CD4-positive, alpha-beta T cell (primary cell): Measurements from ENCODE around the gene PKNOX1. TPM values are rescaled to one million over a fixed set of nuclear protein-coding genes. Genes with fewer than 3 reads are reported as not detected.
"Not testable (repeated sequence)": the region's sequence is repeated elsewhere in the genome, so short reads cannot be mapped to it uniquely, and the experiment has no call there.

Source experiments
- ATAC-seq: fragments of 200-7000 bp; cut with Tn5 transposase; one replicate; pipeline ENCODE4 v1.10.0; 2022; ENCODE audit warnings: mild to moderate bottlenecking; ENCODE audit not compliant: poor library complexity
- CTCF ChIA-PET: fragments of 350-600 bp; sonication (Branson Sonifier 250); formaldehyde crosslinking; loops from one replicate; lab custom pipeline; 2021; ENCODE audit warnings: antibody characterized with exemption, inconsistent platforms; lab: Charles Lee
- POLR2A ChIA-PET: fragments of 350-600 bp; sonication (Branson Sonifier 250); formaldehyde crosslinking; loops from one replicate; lab custom pipeline; 2021; ENCODE audit warnings: antibody characterized with exemption, inconsistent platforms; lab: Charles Lee
- DNase-seq, 14 experiments: peaks; one replicate each; pipeline ENCODE4 v3.0.0-alpha.2; 2013 to 2020; ENCODE audit warnings: mixed read lengths in 2 of 14
- H3K27ac ChIP-seq, 2 donors: one replicate each; pipeline versions ENCODE4 v1.5.1 to v1.7.0; 2013; ENCODE audit warnings: low read length in 2 of 2, low read depth in 1 of 2, mild to moderate bottlenecking in 1 of 2
- H3K27me3 ChIP-seq, 2 experiments: 1 replicate in 1 of 2; 2 replicates in 1 of 2; pipeline versions ENCODE4 v1.6.1 to v1.7.0; 2013; ENCODE audit warnings: low read length in 2 of 2, control low read depth in 1 of 2, mild to moderate bottlenecking in 1 of 2, moderate library complexity in 1 of 2; ENCODE audit not compliant: insufficient read depth in 2 of 2, control insufficient read depth in 1 of 2
- H3K36me3 ChIP-seq: one replicate; pipeline ENCODE4 v1.6.1; 2013; ENCODE audit warnings: low read length, control low read depth; ENCODE audit not compliant: insufficient read depth
- H3K4me1 ChIP-seq: one replicate; pipeline ENCODE4 v1.6.1; 2013; ENCODE audit warnings: low read length, control low read depth; ENCODE audit not compliant: insufficient read depth
- H3K4me3 ChIP-seq: one replicate; pipeline ENCODE4 v1.5.1; 2013; ENCODE audit warnings: mild to moderate bottlenecking, low read length, moderate library complexity
- H3K9me3 ChIP-seq, 2 experiments: 1 replicate in 1 of 2; 2 replicates in 1 of 2; pipeline versions ENCODE4 v1.6.1 to v1.7.0; 2013; ENCODE audit warnings: low read length in 2 of 2, mild to moderate bottlenecking in 2 of 2, control low read depth in 1 of 2, moderate library complexity in 1 of 2; ENCODE audit not compliant: control insufficient read depth in 1 of 2, insufficient read depth in 1 of 2
- H3K27ac Mint-ChIP-seq: one replicate; pipeline ENCODE4 v1.8.0; 2020; ENCODE audit warnings: mixed read lengths
- H3K27me3 Mint-ChIP-seq: one replicate; pipeline ENCODE4 v1.8.0; 2021; ENCODE audit warnings: mixed read lengths
- H3K36me3 Mint-ChIP-seq: one replicate; pipeline ENCODE4 v1.8.0; 2021; ENCODE audit warnings: low read depth, mixed read lengths
- H3K4me1 Mint-ChIP-seq: one replicate; pipeline ENCODE4 v1.8.0; 2021; ENCODE audit warnings: low read depth, mixed read lengths
- H3K4me3 Mint-ChIP-seq: one replicate; pipeline ENCODE4 v1.8.0; 2020; ENCODE audit warnings: mild to moderate bottlenecking, mixed read lengths
- H3K9me3 Mint-ChIP-seq: one replicate; pipeline ENCODE4 v1.8.0; 2020; ENCODE audit warnings: mixed read lengths
- CTCF ChIP-seq: fragments of 200-600 bp; IDR thresholded peaks from one replicate; pipeline ENCODE4 v1.8.0; 2022; ENCODE audit warnings: antibody characterized with exemption, mild to moderate bottlenecking
- intact Hi-C, 2 experiments: fragments of 100-400 bp; cut with DNase I in 1 of 2; cut with micrococcal nuclease in 1 of 2; formaldehyde crosslinking; loops; one replicate each; pipeline versions ENCODE4 v1.15.1 to v1.9.0; 2023 to 2025; cut with DNase I, micrococcal nuclease
- total RNA-seq, 174 experiments: library from RNA in 2 of 174; stranded (reverse) in 2 of 174; gene quantifications; one replicate each; pipeline ENCODE4 v1.2.3 and lab custom pipeline; 2021 to 2026

Gene PKNOX1
- total RNA-seq, 2 experiments from 2014 or later, result 10.3 TPM

GRCh38 chr21:42965211-42965560 lies 9.2 kb upstream of the PKNOX1 start:
- no peaks in the 10 kb centered on the region for H3K4me1 ChIP-seq
- no peaks in the 10 kb centered on the region for H3K36me3 ChIP-seq
- H3K27me3 ChIP-seq, result no peaks in the 10 kb centered on the region
- no peaks in the 10 kb centered on the region for H3K36me3 Mint-ChIP-seq
- no peak for TF ChIP-seq CTCF
- intact Hi-C loops, result no loop called here
- ChIA-PET POLR2A (no interaction called here), CTCF (no interaction called here)
- DNase-seq, result no peak
- no peak overlapping the region for H3K27ac ChIP-seq
- H3K27me3 Mint-ChIP-seq, result no peaks in the 10 kb centered on the region
- ATAC-seq, result no peak
- no peaks in the 10 kb centered on the region for H3K4me1 Mint-ChIP-seq
- H3K27ac Mint-ChIP-seq, result no peak overlapping the region
- no peaks in the 10 kb centered on the region for H3K9me3 Mint-ChIP-seq
- H3K4me3 Mint-ChIP-seq, result no peak overlapping the region
- H3K4me3 ChIP-seq, result no peak overlapping the region
- no peaks in the 10 kb centered on the region for H3K9me3 ChIP-seq

- H3K27ac Mint-ChIP-seq, H3K4me1 ChIP-seq, H3K4me1 Mint-ChIP-seq, H3K9me3 Mint-ChIP-seq, POLR2A ChIA-PET, CTCF ChIA-PET, ATAC-seq, DNase-seq, H3K27me3 ChIP-seq, H3K9me3 ChIP-seq, intact Hi-C loops, H3K27ac ChIP-seq, H3K27me3 Mint-ChIP-seq, H3K4me3 ChIP-seq, H3K36me3 ChIP-seq, H3K36me3 Mint-ChIP-seq, H3K4me3 Mint-ChIP-seq: not testable (repeated sequence)
Measured at GRCh38 chr21:42967616-42968015, 6.7 kb upstream of the PKNOX1 start.

GRCh38 chr21:42969193-42969600 lies 5.2 kb upstream of the PKNOX1 start:
- Histone ChIP-seq H3K4me3 (no peak overlapping the region), H3K36me3 (no peaks in the 10 kb centered on the region), H3K27ac (no peak overlapping the region), H3K4me1 (peaks cover 12% of the 10 kb centered on the region), H3K9me3 (no peaks in the 10 kb centered on the region), H3K27me3 (no peaks in the 10 kb centered on the region)
- no peak for TF ChIP-seq CTCF
- Mint-ChIP-seq H3K4me3 (no peak overlapping the region), H3K9me3 (no peaks in the 10 kb centered on the region), H3K27ac (no peak overlapping the region), H3K4me1 (peaks cover 9% of the 10 kb centered on the region), H3K27me3 (no peaks in the 10 kb centered on the region), H3K36me3 (peaks cover under 1% of the 10 kb centered on the region)
- no peak for DNase-seq
- ChIA-PET POLR2A (no interaction called here), CTCF (interaction anchor here (0.6 kb wide), 1 partner anchor 960 kb away, joined by 4 read pairs; no protein-coding TSS in a partner anchor)
- intact Hi-C loops, result no loop called here
- no peak for ATAC-seq

- DNase-seq (no peak), ATAC-seq (no peak)
- H3K4me1 Mint-ChIP-seq, result peaks cover 16% of the 10 kb centered on the region
- POLR2A ChIA-PET, result no interaction called here
- Histone ChIP-seq H3K4me1 (peaks cover 19% of the 10 kb centered on the region), H3K27me3 (no peaks in the 10 kb centered on the region), H3K4me3 (no peak overlapping the region), H3K36me3 (no peaks in the 10 kb centered on the region), H3K9me3 (no peaks in the 10 kb centered on the region), H3K27ac (no peak overlapping the region)
- intact Hi-C loops, result loop anchor here (5.0 kb wide), 3 partner anchors 79 to 1846 kb away; partner anchors contain the start of genes NDUFV3 (in 1 of the 2), SUMO3 (in 1 of the 2) and WDR4 (in 1 of the 2)
- H3K9me3 Mint-ChIP-seq, result no peaks in the 10 kb centered on the region
- H3K27ac Mint-ChIP-seq, result no peak overlapping the region
- CTCF ChIA-PET, result no interaction called here
- H3K4me3 Mint-ChIP-seq, result no peak overlapping the region
- no peak for TF ChIP-seq CTCF
- H3K36me3 Mint-ChIP-seq, result peaks cover 12% of the 10 kb centered on the region
- no peaks in the 10 kb centered on the region for H3K27me3 Mint-ChIP-seq
Measured at GRCh38 chr21:42970946-42971653, 3.3 kb upstream of the PKNOX1 start.
